ENCODE results near the gene ZNF621.

DNA sequence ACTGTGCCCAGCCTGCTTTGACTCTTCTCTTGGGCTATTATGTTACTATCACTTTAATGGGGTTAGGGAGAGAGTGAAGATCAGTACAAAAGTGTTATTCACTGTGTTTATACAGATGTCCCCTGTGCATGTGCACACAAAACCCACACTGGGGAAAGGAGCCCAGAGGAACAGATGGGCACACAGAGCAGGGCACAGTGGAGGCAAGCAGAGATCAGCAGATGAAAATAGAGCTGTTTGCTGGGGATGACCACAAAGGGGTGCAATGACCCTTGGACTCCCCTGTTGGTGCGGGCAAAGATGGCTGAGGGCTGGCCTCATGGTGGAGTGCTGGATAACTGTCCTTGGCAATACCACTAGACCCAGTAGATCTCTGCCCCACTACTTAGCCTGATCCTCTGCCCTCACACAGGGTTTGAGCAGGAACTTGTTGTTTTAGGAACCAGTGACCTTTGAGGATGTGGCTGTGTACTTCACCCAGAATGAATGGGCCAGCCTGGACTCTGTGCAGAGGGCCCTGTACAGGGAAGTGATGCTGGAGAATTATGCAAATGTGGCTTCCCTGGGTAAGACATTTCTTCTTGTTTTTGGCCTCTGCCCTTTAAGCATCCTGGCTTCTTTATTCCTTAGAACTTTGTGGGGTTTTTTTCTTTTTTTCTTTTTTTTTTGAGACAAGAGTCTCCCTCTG lies 13.6 kb upstream of the ZNF621 start:
- TF ChIP-seq POLR2AphosphoS5 (IDR thresholded peaks at IDR 0.05): no peak
- TF ChIP-seq, protein P1, sequence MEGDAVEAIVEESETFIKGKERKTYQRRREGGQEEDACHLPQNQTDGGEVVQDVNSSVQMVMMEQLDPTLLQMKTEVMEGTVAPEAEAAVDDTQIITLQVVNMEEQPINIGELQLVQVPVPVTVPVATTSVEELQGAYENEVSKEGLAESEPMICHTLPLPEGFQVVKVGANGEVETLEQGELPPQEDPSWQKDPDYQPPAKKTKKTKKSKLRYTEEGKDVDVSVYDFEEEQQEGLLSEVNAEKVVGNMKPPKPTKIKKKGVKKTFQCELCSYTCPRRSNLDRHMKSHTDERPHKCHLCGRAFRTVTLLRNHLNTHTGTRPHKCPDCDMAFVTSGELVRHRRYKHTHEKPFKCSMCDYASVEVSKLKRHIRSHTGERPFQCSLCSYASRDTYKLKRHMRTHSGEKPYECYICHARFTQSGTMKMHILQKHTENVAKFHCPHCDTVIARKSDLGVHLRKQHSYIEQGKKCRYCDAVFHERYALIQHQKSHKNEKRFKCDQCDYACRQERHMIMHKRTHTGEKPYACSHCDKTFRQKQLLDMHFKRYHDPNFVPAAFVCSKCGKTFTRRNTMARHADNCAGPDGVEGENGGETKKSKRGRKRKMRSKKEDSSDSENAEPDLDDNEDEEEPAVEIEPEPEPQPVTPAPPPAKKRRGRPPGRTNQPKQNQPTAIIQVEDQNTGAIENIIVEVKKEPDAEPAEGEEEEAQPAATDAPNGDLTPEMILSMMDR (IDR thresholded peaks at IDR 0.05): no peak
- no peak for TF ChIP-seq POLR2A (IDR thresholded peaks at IDR 0.05)
